Measurements from ENCODE around the gene GPX1.

DNA sequence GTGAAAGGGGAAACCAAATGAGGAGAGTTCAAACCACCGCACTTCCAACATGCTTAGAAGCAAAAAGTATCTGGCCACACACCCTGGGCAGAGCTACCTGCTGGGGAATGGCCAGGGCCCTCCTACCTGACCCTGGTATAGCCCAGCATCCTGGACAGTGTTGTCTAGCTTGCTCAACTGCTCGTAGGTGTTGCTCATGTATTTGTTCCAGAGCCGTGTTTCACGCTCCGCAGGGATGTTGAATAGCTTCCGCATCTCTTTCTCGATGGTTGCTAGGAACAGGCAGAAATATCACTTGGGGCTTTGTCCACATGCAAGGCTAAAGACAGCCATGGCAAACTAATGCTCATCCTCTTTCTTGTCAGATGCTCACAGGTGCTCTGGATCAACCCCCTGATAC, 33.4 kb downstream of the GPX1 start:
- TF ChIP-seq, protein P1, sequence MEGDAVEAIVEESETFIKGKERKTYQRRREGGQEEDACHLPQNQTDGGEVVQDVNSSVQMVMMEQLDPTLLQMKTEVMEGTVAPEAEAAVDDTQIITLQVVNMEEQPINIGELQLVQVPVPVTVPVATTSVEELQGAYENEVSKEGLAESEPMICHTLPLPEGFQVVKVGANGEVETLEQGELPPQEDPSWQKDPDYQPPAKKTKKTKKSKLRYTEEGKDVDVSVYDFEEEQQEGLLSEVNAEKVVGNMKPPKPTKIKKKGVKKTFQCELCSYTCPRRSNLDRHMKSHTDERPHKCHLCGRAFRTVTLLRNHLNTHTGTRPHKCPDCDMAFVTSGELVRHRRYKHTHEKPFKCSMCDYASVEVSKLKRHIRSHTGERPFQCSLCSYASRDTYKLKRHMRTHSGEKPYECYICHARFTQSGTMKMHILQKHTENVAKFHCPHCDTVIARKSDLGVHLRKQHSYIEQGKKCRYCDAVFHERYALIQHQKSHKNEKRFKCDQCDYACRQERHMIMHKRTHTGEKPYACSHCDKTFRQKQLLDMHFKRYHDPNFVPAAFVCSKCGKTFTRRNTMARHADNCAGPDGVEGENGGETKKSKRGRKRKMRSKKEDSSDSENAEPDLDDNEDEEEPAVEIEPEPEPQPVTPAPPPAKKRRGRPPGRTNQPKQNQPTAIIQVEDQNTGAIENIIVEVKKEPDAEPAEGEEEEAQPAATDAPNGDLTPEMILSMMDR (IDR thresholded peaks at IDR 0.05), result no peak
- no peak for TF ChIP-seq EZH2phosphoT487 (IDR thresholded peaks at IDR 0.05)
- no peak for TF ChIP-seq EZH2 (IDR thresholded peaks at IDR 0.05)
